ENCODE results near the gene ELF2.

DNA sequence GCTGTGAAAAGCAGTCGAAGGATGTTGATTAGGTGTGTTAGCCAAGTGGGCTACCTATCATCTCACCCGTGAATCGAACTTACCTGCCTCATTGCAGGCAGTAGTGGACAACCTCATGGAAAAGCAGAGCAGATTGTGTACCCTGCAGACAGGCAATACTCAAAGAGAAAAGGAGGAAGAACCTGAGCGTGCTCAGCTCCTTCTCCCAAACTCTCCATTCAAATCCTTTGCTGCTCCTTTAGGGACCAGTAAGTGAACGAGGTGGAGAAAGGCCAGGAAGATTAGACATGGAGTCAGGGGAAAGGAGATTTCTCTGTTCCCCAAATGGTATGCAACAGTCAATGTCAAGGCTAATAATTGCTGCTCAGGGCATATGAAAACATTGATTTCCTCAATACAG is 45.2 kb upstream of the ELF2 start:
- TF ChIP-seq, protein P1, sequence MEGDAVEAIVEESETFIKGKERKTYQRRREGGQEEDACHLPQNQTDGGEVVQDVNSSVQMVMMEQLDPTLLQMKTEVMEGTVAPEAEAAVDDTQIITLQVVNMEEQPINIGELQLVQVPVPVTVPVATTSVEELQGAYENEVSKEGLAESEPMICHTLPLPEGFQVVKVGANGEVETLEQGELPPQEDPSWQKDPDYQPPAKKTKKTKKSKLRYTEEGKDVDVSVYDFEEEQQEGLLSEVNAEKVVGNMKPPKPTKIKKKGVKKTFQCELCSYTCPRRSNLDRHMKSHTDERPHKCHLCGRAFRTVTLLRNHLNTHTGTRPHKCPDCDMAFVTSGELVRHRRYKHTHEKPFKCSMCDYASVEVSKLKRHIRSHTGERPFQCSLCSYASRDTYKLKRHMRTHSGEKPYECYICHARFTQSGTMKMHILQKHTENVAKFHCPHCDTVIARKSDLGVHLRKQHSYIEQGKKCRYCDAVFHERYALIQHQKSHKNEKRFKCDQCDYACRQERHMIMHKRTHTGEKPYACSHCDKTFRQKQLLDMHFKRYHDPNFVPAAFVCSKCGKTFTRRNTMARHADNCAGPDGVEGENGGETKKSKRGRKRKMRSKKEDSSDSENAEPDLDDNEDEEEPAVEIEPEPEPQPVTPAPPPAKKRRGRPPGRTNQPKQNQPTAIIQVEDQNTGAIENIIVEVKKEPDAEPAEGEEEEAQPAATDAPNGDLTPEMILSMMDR (IDR thresholded peaks at IDR 0.05; ENCODE audit: low read depth, low read length) = no peak
- TF ChIP-seq, protein P2, sequence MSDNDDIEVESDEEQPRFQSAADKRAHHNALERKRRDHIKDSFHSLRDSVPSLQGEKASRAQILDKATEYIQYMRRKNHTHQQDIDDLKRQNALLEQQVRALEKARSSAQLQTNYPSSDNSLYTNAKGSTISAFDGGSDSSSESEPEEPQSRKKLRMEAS (IDR thresholded peaks at IDR 0.05; ENCODE audit: low read depth, low read length) = no peak
- TF ChIP-seq POLR2A (IDR thresholded peaks at IDR 0.05; ENCODE audit: extremely low read depth, insufficient read length) = no peak
